Ovary (tissue), 3 donors: ENCODE data around the gene TNFRSF18.

Experiments used
- POLR2A ChIP-seq: fragments of 450-650 bp; IDR thresholded peaks from one replicate; pipeline ENCODE4 v1.6.1; 2017; ENCODE audit warnings: antibody characterized with exemption, mild to moderate bottlenecking, moderate library complexity
- TF ChIP-seq, protein P1 (sequence below), 3 donors: fragments of 450-650 bp in 2 of 3; fragments of 200-600 bp in 1 of 3; IDR thresholded peaks; one replicate each; pipeline versions ENCODE4 v1.5.1 to v1.8.0; 2016 to 2022; ENCODE audit warnings: antibody characterized with exemption in 3 of 3, mild to moderate bottlenecking in 1 of 3
- donor health status: DM: no; HTN: no; CAD: no.

DNA sequence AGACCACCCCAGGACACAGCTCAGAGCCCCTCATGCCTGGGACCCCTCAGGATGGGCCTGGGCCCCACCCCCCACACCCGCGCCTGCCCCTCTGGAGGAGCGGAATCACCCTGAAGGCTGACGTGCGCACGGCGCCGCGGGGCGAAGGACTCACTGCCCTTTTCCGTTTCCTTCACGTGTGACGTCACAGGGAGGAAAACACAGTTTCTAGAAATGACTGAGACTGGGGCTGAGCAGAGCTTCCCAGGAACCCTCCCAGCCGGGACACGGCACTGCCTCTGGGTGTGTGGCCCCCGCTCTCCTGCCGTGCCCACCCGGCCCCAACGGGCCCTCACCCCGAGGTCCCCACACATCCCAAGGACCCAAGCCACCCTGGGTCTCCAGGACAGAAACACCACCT lies 12.9 kb upstream of the TNFRSF18 start:
- TF ChIP-seq POLR2A, result no peak
- TF ChIP-seq, protein P1, sequence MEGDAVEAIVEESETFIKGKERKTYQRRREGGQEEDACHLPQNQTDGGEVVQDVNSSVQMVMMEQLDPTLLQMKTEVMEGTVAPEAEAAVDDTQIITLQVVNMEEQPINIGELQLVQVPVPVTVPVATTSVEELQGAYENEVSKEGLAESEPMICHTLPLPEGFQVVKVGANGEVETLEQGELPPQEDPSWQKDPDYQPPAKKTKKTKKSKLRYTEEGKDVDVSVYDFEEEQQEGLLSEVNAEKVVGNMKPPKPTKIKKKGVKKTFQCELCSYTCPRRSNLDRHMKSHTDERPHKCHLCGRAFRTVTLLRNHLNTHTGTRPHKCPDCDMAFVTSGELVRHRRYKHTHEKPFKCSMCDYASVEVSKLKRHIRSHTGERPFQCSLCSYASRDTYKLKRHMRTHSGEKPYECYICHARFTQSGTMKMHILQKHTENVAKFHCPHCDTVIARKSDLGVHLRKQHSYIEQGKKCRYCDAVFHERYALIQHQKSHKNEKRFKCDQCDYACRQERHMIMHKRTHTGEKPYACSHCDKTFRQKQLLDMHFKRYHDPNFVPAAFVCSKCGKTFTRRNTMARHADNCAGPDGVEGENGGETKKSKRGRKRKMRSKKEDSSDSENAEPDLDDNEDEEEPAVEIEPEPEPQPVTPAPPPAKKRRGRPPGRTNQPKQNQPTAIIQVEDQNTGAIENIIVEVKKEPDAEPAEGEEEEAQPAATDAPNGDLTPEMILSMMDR (IDR thresholded peaks at IDR 0.05), result no peak
